GM13976 (cell line): ENCODE data around the gene KRR1.

Experiments used
- DNase-seq: peaks from one replicate; pipeline ENCODE4 v3.0.0; 2012; ENCODE audit warnings: low spot score
- CTCF ChIP-seq: IDR thresholded peaks from 2 replicates; pipeline ENCODE4 v1.5.1; 2012; ENCODE audit warnings: borderline replicate concordance, mild to moderate bottlenecking; ENCODE audit not compliant: insufficient read depth; ENCODE audit errors: extremely low read depth, missing control alignments, control extremely low read depth
- in situ Hi-C: fragments of 300-500 bp; cut with MboI; formaldehyde crosslinking; loops from one replicate; pipeline ENCODE4 v1.12.0; 2022; ENCODE audit warnings: low sequenced_read_pairs, mixed read lengths, inconsistent platforms; ENCODE audit not compliant: unreplicated experiment

Gene KRR1

GRCh38 chr12:75511116-75512048 is at the start of gene KRR1:
Gene KRR1 (minus strand): TSS chr12:75511609. CDS start chr12:75511597, 12 bp downstream.
- peak; percentile 53 for DNase-seq
- in situ Hi-C loops, result no loop called here
- TF ChIP-seq CTCF, result no peak

GRCh38 chr12:75560167-75560566 is 48.8 kb upstream of the KRR1 start:
- DNase-seq, result peak; percentile 12
- in situ Hi-C loops, result no loop called here
- TF ChIP-seq CTCF, result peak; percentile 23

- DNase-seq, result no peak
- in situ Hi-C loops, result no loop called here
- no peak for TF ChIP-seq CTCF
Measured at GRCh38 chr12:75558287-75558686, 46.9 kb upstream of the KRR1 start.

GRCh38 chr12:75556311-75556899 is 45.0 kb upstream of the KRR1 start:
- in situ Hi-C loops, result no loop called here
- TF ChIP-seq CTCF, result no peak
- no peak for DNase-seq

GRCh38 chr12:75554556-75554880 is 43.1 kb upstream of the KRR1 start:
- TF ChIP-seq CTCF, result no peak
- DNase-seq, result no peak
- in situ Hi-C loops, result no loop called here

- in situ Hi-C loops, result no loop called here
- TF ChIP-seq CTCF, result no peak
- no peak for DNase-seq
Measured at GRCh38 chr12:75553836-75554555, 42.6 kb upstream of the KRR1 start.
